Measurements from ENCODE around the gene BCL11B.

The BCL11B gene

GRCh38 chr14:99143126-99143525 is 128.9 kb downstream of the BCL11B start:
- in situ Hi-C loops (cut with MboI; ENCODE audit: low sequenced_read_pairs) = no loop called here

GRCh38 chr14:99141236-99141635 is 130.8 kb downstream of the BCL11B start:
- in situ Hi-C loops (cut with MboI; ENCODE audit: low sequenced_read_pairs) = no loop called here

GRCh38 chr14:99138999-99139865 is 132.8 kb downstream of the BCL11B start:
- in situ Hi-C loops (cut with MboI; ENCODE audit: low sequenced_read_pairs) = no loop called here

GRCh38 chr14:99137913-99138571 is 134.0 kb downstream of the BCL11B start:
- in situ Hi-C loops (cut with MboI; ENCODE audit: low sequenced_read_pairs) = no loop called here

- in situ Hi-C loops (cut with MboI; ENCODE audit: low sequenced_read_pairs) = no loop called here
Observed at GRCh38 chr14:99137001-99137700, 134.8 kb downstream of the BCL11B start.

- in situ Hi-C loops (cut with MboI; ENCODE audit: low sequenced_read_pairs) = no loop called here
Observed at GRCh38 chr14:99136401-99136800, 135.6 kb downstream of the BCL11B start.

- in situ Hi-C loops (cut with MboI; ENCODE audit: low sequenced_read_pairs) = no loop called here
Observed at GRCh38 chr14:99136047-99136400, 136.0 kb downstream of the BCL11B start.

- in situ Hi-C loops (cut with MboI; ENCODE audit: low sequenced_read_pairs) = no loop called here
Observed at GRCh38 chr14:99134516-99135046, 137.4 kb downstream of the BCL11B start.

GRCh38 chr14:99133636-99134515 is 138.1 kb downstream of the BCL11B start:
- in situ Hi-C loops (cut with MboI; ENCODE audit: low sequenced_read_pairs) = no loop called here

- in situ Hi-C loops (cut with MboI; ENCODE audit: low sequenced_read_pairs) = no loop called here
Observed at GRCh38 chr14:99132821-99133635, 139.0 kb downstream of the BCL11B start.

- in situ Hi-C loops (cut with MboI; ENCODE audit: low sequenced_read_pairs) = no loop called here
Observed at GRCh38 chr14:99131632-99132271, 140.2 kb downstream of the BCL11B start.

- in situ Hi-C loops (cut with MboI; ENCODE audit: low sequenced_read_pairs) = no loop called here
Observed at GRCh38 chr14:99129998-99130397, 142.0 kb downstream of the BCL11B start.

GRCh38 chr14:99129211-99129696 is 142.7 kb downstream of the BCL11B start:
- in situ Hi-C loops (cut with MboI; ENCODE audit: low sequenced_read_pairs) = no loop called here

GRCh38 chr14:99128185-99128584 is 143.8 kb downstream of the BCL11B start:
- in situ Hi-C loops (cut with MboI; ENCODE audit: low sequenced_read_pairs) = no loop called here

- in situ Hi-C loops (cut with MboI; ENCODE audit: low sequenced_read_pairs) = no loop called here
Observed at GRCh38 chr14:99127651-99128167, 144.3 kb downstream of the BCL11B start.

- in situ Hi-C loops (cut with MboI; ENCODE audit: low sequenced_read_pairs) = no loop called here
Observed at GRCh38 chr14:99125616-99126431, 146.2 kb downstream of the BCL11B start.

GRCh38 chr14:99125113-99125512 is 146.9 kb downstream of the BCL11B start:
- in situ Hi-C loops (cut with MboI; ENCODE audit: low sequenced_read_pairs) = no loop called here

All from hTERT RPE-1 (cell line).